AG08396 (cell line): ENCODE results near the gene APP.
A peak's percentile ranks its signal among the peaks of the same experiment; 100 is the strongest.
"Not testable (repeated sequence)": the region's sequence is repeated elsewhere in the genome, so short reads cannot be mapped to it uniquely, and the experiment has no call there.

ENCODE experiments used
- DNase-seq: peaks from one replicate; pipeline ENCODE4 v3.0.0; 2012; ENCODE audit warnings: low spot score, mixed read lengths

APP gene

DNA sequence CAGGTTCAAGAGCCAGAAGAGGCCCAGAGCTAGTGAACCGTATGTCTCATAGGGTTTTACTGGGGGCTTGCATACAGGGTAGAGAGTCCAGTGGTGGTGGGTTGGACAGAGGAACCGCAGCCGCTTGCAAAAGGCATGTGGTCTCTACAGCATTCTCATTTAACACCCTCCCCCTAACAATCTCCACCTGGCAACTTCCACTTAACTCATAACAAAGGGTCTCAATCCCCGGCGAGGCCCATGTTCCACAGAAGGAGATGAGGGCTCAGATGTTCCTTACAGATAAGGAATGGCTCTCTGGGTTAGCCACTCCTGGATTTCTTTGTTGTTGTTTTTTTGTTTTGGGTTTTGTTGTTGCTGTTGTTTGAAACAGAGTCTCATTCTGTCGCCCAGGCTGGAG is 106.1 kb downstream of the APP start:
- no peak for DNase-seq

DNA sequence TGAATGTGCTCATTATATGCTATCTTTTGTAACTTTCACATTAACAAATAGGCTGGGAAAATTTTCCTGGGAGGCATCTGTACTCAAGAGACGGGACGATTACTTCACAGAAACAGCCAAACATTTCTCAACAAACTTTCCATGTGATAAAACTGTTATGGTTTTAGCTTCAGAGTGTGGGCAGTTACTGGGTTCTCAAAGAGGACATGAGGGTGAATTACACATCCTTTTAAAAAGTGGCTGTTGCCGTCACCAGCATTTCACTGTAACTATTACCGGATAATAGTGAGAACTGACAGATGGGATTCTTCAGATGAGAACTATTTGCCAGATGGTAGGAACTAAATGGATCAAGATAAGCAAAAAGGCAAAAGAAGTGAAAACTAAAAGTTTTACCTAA is 109.1 kb downstream of the APP start:
- DNase-seq, result no peak

DNA sequence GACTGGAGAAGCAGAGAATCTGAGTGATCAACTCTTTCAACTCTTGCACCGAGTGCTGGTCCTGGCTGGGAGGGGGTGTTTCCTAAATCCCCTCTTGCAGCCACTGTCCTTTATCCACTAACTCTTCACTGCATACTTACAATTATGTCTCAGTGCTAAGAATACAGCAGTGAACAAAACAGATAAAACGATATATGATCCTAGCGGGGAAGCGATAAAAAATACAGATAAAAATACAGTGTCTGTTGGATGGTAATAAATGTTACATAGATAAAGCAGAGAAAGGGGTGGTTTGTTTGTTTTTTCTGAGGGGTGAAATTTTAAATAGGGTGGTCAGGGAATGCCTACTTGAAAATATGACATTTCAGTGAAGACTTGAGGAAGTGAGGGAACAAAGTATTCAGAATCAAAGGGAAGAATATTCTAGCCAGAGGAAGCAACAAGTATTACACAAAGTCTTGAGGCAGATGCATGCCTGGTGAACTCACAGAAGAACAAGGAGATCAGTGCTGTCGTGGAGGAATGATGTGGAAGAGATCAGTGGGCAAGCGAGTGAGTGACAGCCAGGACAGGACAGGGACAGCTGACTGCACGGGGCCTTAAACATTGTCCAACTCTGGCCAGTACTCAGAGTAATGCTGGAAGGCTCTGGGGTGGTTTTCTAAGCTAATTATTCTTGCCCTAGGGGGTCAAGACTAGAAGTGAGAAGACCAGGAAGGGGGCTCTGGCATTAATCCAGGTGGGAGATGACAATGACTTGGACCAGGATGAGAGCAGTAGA is 110.0 kb downstream of the APP start:
- DNase-seq, result no peak

DNA sequence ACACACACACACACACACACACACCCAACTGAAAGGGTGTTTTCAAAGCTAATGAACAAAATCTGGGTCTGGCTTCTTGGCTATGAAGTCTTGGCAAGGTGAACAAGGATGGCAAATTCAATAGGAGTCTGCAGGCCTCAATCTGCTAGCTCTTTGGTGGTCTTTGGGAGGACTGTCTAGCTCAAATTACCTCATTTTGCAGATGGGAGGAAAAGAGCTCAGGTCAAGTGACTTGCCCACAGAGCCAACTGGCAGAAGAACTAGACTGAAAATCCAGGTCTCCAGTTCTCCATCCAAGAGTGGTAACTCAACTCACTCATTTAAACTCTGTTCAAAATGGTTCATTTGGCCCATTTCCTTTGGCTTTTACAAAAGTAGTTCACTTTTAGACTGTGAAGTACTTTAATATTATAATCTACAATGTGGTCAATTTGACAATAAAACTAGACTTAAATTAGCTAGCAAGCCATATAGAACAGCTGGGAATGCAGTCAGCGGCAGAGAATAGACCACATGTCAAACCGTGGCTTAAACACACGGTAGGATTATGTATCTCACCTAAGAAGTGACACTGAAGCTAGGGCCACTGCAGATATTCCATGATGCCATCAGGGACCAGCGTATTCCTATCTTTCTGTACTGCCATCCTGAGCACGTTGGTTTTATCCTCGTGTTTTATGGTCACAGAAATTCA is 112.9 kb downstream of the APP start:
- no peak for DNase-seq

DNA sequence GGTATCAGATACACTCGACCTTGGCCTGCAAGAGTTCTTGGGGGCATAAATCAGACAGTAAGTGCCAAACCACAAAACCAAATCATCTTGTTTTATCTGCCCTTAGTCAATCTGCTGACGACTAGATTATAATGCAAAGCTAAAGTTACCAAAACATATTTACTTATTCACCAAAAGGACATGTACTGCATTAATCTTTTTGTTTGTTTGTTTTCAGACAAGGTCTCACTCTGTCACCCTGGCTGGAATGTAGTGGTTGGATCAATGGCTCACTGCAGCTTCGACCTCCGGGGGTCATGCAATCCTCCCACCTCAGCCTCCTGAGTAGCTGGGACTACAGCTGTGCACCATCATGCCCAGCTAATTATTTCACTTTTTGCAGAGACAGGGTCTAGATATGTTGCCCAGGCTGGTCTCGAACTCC is 114.7 kb downstream of the APP start:
- DNase-seq, result no peak

DNA sequence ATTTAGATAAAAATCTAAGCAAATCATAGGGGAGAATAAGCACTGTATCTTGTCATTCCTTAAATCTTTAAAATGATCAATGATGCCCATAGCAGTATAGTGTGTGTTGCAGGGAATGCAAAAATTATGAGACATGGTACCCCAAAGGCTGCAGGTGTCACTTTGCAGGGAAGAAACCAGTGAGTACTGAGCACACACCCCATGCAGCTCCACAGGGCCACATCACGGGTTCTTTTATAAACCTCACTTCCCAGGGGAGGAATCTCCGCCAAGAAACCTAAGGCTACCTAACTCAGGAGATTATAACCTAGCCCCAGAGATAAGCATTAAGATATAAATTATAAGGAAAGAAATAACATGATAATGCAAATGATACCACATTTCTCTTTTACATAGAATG is 115.6 kb downstream of the APP start:
- no peak for DNase-seq

DNA sequence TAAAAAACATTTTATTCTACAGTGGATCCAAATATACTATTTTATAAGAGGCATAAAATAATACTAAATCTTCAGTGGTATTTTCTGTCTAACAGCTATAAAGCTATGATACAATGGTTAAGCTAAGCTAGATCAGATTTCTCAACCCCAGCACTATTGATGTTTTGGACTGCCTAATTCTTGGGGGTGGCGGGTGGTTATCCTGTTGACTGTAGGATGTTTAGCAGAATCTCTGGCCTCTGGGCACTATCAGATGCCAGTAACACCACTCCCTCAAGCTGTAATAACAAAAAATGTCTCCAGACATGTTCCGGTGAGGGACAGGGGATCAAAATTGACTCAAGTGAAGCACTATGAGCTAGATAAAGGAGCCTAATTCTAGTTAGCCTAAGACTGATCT is 118.5 kb downstream of the APP start:
- no peak for DNase-seq

DNA sequence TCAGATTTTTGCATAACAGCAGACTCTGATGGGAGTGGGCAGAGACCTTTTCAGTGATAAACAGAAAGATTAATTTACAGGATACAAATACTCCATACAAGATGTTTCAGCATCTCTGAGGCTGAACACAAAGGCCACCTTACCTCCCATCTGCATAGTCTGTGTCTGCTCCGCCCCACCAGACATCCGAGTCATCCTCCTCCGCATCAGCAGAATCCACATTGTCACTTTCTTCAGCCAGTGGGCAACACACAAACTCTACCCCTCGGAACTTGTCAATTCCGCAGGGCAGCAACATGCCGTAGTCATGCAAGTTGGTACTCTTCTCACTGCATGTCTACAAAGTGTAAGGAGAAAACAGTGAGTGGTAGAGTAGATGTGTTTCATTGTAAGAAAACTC is 119.7 kb downstream of the APP start:
- DNase-seq, result no peak

DNA sequence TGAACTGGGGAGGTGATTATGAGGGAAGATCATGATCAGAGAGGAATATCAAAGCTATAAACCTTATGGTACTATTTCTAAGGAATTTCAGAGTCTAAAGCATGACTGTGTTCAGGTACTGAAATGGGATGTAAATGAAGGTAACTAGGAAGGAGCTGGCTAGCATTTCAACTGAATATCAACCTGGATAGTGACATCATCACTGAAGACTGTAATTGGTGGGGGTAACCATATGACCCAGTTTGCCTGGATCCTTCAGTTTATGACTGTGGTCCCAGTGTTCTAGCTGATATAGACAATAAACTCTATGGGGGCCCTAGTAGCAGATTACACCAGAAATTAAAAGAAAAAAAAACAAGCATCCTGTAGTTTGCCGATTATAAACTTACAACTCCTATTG is 120.8 kb downstream of the APP start:
- DNase-seq, result no peak

DNA sequence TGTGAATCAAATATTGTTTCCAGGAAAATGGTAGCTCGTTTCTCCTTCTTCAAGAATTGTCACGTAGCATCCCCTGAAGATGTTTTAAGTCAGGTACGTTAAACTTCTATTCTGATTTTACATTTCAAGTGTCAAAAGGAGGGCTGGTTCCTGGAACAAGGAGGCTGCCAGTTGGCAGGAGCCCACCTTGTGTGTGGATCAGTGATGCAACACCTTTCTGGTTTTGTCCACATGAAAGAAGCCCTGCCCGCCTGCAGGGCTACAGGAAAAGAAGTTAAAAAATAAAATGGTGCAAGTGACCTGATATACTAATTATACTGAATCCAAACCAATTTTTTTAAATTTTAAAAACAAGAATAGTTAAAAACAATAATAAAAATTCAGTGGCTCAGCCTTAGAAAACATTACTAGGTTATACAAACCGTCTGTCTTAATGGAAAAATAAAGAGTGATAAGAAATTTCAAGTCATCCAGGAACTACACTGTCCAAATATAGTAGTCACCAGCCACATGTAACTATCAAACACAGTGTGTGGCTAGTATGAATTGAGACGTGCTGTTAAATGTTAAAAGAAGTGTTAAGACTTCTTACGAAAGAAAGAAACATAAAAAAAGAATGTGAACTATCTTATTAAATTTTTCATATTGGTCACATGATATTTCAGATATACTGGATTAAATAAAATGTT is 123.1 kb downstream of the APP start:
- no peak for DNase-seq

DNA sequence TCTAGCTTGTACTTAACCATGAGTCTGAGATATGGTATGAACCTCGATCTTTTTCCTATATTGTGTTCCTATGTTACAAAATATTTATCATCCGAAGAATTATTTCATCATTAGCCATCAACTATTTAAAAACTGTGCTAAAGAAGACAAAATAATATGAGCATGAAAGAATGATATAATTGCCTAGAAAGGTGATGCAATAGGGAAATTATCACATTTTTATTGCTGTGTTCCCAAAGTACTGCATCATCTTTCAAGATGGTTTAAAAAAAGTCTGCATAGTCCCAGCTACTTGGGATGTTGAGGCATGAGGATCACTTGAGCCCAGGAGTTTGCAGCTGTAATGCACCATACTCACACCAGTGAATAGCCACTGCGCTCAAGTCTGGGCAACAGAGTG is 126.7 kb downstream of the APP start:
- DNase-seq, result no peak

DNA sequence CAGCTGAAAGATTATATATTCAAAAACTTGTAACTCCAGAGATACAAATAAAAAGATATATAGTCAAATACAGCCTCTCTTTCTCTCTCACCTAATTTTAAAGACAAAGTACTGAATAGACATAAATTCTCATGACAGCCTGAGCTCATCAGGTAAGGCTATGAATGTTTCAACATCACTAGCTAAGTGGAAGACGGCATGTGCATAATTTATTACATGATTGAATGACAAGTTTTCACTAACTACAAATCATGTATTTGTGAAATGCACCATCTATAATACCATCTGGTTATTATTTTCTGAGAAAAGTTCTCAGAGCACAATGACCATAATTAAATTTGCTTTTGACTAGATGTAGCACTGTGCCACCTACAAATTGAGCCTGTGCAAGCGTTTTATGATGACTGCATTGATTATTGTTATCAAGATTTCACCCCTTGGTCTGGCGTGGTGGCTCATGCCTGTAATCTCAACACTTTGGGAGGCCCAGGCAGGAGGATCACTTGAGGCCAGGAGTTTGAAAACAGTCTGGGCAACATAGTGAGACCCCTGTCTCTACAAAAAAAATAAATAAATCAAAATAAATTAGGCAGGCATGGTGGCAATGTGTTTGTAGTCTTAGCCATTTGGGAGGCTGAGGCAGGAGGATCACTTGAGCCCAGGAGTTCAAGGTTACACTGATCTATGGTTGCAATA is 128.2 kb downstream of the APP start:
- DNase-seq, result no peak

DNA sequence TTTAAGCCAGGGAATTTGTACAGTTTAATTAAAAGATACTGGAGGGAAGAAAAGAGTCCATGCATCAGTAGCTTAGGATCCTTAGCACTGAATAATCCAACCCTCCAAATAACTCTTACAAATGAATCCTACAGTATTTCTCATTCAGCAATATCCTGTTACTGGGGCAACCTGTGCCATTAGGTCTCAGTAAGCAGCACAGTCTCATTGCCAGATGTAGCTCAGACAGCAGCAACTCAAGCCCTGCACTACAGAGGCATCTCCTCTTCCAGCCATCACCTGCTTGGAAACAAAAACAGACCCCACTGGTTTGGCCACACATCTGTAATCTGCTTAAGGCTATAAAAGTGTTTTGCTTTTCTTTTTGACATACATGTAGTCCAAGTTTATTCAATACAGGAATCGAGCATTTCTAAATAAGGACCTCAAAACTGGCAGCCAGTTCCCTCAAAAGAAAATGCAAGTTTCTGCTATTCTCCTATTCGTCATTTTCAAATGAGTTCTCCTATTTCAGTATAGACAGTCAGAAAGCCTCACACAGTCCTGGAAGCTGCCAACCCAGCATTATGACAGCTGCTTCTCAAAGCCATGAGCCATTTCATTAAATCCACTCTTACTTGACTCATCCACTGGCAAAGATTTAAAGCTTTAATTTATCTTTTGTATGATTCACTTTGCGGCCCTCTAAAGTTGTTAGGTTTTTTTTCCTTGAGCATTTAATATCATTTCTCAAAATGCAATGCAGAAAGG is 129.0 kb downstream of the APP start:
- DNase-seq, result peak; percentile 32

DNA sequence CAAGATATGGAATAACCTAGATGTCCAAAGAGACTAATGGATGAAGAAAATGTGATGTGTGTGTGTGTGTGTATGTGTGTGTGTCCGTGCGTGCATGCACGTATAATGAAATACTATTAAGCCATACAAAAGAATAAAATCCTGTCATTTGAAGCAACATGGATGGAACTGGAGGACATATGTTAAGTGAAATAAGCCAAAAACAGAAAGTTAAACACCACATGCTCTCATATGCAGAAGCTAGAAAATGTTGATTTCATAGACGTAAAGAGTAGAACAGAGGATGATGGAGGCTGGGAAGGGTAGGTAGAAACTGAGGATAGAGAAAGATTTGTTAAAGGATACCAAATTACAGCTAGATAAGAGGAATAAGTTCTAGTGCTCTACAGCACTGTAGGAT is 133.7 kb downstream of the APP start:
- DNase-seq, result no peak

DNA sequence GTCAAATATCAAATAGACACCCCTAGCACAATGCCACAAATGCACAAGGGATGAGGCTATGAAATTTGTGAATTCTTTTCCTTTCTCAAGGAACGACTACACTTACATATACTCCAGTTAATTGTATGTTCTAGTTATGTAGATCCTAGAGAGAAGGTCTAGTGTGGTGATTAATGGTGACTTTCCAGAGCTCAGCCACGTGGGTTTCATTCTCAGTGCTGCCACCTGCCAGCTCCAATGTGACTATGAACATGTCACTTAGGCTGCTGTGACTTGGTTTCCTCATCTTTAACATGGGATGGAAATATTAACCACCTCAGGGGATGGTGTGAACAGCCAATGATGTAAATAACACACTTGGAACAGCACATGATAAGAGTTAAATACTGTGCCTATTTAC is 138.3 kb downstream of the APP start:
- DNase-seq, result no peak

DNA sequence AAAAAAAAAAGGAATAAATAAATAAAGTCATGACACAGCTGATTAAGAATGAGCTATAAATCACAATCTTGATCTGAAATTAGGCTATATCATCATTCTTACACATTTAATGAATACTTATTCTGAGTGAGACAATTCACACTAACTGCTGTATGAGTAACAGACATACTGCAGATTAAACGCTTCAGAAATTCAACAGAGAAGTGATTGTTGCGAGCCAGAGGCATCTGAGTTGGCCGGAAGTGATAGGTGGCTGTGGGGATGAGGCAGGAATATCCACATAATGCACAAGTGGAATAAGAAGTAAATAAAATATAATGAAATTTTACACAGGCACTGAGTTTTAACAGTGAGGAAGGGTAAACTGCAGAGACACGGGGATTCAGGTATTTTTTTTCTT is 142.4 kb downstream of the APP start:
- DNase-seq, result no peak

DNA sequence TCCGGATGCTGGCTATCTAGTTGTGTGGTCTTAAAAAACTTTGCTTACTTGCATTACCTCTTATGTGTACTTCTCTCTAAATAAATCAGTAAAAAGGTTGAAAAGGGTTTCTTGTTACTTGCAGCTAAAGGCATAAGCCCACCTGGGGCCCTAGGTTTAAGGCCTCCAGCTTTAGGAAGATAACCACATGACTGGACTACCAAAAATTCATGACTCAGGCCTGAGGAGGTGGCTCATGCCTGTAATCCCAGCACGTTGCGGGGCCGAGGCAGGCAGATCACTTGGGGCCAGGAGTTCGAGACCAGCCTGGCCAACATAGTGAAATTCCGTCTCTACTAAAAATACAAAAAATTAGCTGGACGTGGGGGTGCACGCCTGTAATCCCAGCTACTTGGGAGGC is 142.9 kb downstream of the APP start:
- DNase-seq, result no peak

DNA sequence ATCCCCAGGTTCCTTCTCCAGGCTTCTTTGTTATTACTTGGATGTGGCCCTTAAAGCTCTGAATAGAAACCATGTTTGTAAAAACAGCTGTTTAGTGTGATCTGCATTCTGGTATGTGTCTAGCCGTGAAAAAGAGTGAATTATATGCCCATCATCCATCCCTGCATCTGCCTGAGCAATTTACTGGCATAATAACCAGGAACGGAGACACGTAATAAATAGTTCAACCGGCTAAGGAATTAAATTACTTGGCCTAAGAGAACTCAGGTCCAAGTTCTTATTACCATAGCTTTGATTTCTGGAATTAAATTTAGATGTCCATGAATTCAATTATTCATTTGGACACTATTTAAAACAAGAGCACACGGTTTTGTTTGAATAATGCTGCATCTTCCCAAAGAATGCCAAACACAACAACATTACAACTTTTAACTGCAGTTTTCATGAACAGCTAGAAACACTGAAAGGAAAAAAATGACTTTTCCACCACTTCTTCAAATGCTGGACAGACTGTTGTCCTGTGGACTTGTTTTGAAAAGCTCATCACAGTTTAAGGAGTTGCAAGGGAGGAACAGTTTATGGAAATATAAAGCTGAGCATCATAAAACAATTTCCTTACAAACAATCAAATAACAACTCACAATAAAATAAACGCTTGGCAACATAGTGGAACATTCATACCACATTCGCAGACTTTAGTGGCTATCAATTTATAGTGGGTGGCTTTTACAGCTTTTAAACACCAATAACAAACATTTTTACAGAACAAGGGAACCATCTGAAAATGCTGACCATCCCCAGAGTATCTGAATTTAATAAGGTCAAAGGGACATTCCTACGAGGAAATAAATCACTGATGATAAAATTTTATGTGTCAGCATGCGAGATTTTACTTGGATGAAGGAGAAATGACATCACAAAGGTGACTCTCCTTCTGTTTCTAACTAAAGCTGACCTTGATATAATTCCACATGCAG is 144.7 kb downstream of the APP start:
- DNase-seq, result no peak

DNA sequence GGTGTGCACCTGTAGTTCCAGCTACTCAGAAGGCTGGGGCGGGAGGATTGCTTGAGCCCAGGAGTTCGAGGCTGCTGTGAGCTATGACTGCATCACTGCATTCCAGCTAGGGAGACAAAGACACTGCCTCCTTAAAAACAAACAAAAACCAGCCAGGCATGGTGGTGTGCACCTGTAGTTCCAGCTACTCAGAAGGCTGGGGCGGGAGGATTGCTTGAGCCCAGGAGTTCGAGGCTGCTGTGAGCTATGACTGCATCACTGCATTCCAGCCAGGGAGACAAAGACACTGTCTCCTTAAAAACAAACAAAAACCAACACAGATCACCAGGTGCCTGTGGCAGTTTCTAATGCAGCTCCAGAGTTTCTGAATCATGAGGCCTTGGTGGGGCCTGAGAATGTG is 147.2 kb downstream of the APP start:
- DNase-seq, result not testable (repeated sequence)

DNA sequence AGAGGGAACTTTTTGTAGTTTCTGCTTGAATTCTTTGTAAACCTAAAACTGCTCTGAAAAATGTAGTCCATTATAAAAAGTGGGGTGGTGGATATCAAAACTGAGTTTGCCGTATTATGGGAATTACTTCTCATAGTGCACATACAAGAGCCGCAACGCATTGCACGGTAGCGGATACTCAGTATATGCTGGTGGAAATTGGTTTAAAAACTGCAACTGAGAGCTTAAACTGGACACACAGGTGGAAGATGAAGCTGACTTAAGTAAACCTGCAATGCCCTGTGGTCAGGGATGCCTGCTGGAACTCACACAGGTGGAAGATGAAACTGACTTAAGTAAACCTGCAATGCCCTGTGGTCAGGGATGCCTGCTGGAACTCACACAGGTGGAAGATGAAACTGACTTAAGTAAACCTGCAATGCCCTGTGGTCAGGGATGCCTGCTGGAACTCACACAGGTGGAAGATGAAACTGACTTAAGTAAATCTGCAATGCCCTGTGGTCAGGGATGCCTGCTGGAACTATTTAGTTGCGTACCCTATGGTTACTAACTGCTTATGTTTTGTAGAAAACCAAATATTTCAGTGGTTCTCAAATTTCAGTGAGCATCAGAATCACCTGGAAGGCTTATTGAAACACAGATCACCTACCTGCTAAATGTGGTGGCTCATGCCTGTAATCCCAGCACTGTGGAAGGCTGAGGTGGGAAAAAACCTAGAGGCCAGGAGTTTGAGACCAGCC is 147.8 kb downstream of the APP start:
- not testable (repeated sequence) for DNase-seq
